Thyroid gland (tissue), 4 donors: ENCODE results near the gene GATA6.

Source experiments
- CTCF ChIP-seq, 6 experiments: fragments of 200-600 bp in 3 of 6; fragments of 450-650 bp in 3 of 6; sonication (generic) in 3 of 6; IDR thresholded peaks; one replicate each; pipeline ENCODE4 v1.5.1; 2016 to 2019; ENCODE audit warnings: antibody characterized with exemption in 6 of 6, mild to moderate bottlenecking in 2 of 6, inconsistent platforms in 1 of 6, moderate library complexity in 1 of 6
- POLR2A ChIP-seq, 2 donors: fragments of 450-650 bp; IDR thresholded peaks; one replicate each; pipeline ENCODE4 v1.6.1; 2017; ENCODE audit warnings: antibody characterized with exemption in 2 of 2, mild to moderate bottlenecking in 2 of 2, moderate library complexity in 1 of 2

- TF ChIP-seq CTCF (IDR thresholded peaks at IDR 0.05), result no peak
- no peak for TF ChIP-seq POLR2A (IDR thresholded peaks at IDR 0.05)
These were observed 1.2 kb downstream of the GATA6 start for GRCh38 chr18:22170421-22171257.
